HepG2 (cell line): ENCODE results near the gene DISP2. TPM values are rescaled to one million over a fixed set of nuclear protein-coding genes. Genes with fewer than 3 reads are reported as not detected.
A peak's percentile ranks its signal among the peaks of the same experiment; 100 is the strongest.

Experiments used
- ERF ChIP-seq: IDR thresholded peaks from 2 replicates; pipeline ENCODE4 v1.6.1; 2018; ENCODE audit warnings: missing biosample characterization, missing genetic modification reagents
- FOXK1 ChIP-seq: sonication (generic); formaldehyde crosslinking; IDR thresholded peaks from 2 replicates; pipeline ENCODE4 v1.4.0; 2020; ENCODE audit warnings: low read depth, missing genetic modification reagents, borderline replicate concordance
- GABPB1 ChIP-seq: IDR thresholded peaks from 2 replicates; pipeline ENCODE4 v1.6.1; 2016; ENCODE audit warnings: mild to moderate bottlenecking, missing genetic modification reagents, moderate library complexity, missing compliant biosample characterization
- MZF1 ChIP-seq: sonication (generic); formaldehyde crosslinking; IDR thresholded peaks from 2 replicates; pipeline ENCODE4 v1.8.1; 2023; ENCODE audit warnings: mild to moderate bottlenecking, missing genetic modification reagents, borderline replicate concordance
- NCOR1 ChIP-seq: fragments of 200-600 bp; sonication (generic); IDR thresholded peaks from 2 replicates; pipeline ENCODE4 v1.7.0; 2017; ENCODE audit warnings: antibody characterized with exemption, low read length, borderline replicate concordance
- NRL ChIP-seq: sonication (generic); formaldehyde crosslinking; IDR thresholded peaks from 2 replicates; pipeline ENCODE4 v1.5.0; 2020; ENCODE audit warnings: missing genetic modification reagents, mild to moderate bottlenecking, moderate library complexity, borderline replicate concordance
- SOX6 ChIP-seq, 2 experiments: fragments of 450-650 bp in 1 of 2; sonication (generic) in 1 of 2; formaldehyde crosslinking in 1 of 2; IDR thresholded peaks; 2 replicates each; pipeline versions ENCODE4 v1.4.0 to v1.6.1; 2017 to 2020; ENCODE audit warnings: antibody characterized with exemption in 1 of 2, mild to moderate bottlenecking in 1 of 2, missing genetic modification reagents in 1 of 2
- SP4 ChIP-seq: sonication (generic); formaldehyde crosslinking; IDR thresholded peaks from 2 replicates; pipeline ENCODE4 v1.8.1; 2023; ENCODE audit warnings: mild to moderate bottlenecking, missing genetic modification reagents
- TCF7 ChIP-seq: sonication (generic); IDR thresholded peaks from 2 replicates; pipeline ENCODE4 v1.6.1; 2016; ENCODE audit warnings: antibody characterized with exemption, low read depth
- ZMAT5 ChIP-seq: sonication (generic); formaldehyde crosslinking; IDR thresholded peaks from 2 replicates; pipeline ENCODE4 v1.5.0; 2020; ENCODE audit warnings: mild to moderate bottlenecking, low read depth, missing genetic modification reagents, borderline replicate concordance
- ZNF263 ChIP-seq: sonication (generic); formaldehyde crosslinking; IDR thresholded peaks from 2 replicates; pipeline ENCODE4 v1.4.0; 2020; ENCODE audit warnings: missing genetic modification reagents
- ZNF547 ChIP-seq: sonication (generic); formaldehyde crosslinking; IDR thresholded peaks from 2 replicates; pipeline ENCODE4 v1.5.1; 2020; ENCODE audit warnings: mild to moderate bottlenecking, missing genetic modification reagents
- ZNF572 ChIP-seq: sonication (generic); formaldehyde crosslinking; IDR thresholded peaks from 2 replicates; pipeline ENCODE4 v1.5.1; 2020; ENCODE audit warnings: mild to moderate bottlenecking, missing genetic modification reagents
- ZNF850 ChIP-seq: sonication (generic); formaldehyde crosslinking; conservative IDR thresholded peaks from 2 replicates; pipeline ENCODE4 v1.9.0; 2021; ENCODE audit warnings: mild to moderate bottlenecking, missing genetic modification reagents
- polyA plus RNA-seq, 8 experiments: library from polyadenylated mRNA; depleted of rRNA in 3 of 8; stranded (reverse) in 7 of 8; unstranded in 1 of 8; fragments of >200 nt; fragmentation: Illumina TruSeq in 4 of 8; extraction: Trizol in 4 of 8; gene quantifications; 2 replicates each; pipeline versions ENCODE4 v1.2.1 to v1.2.3, GENCODE V29; 2011 to 2016; ENCODE audit warnings: low read depth in 4 of 8, missing spikeins in 1 of 8, mixed read lengths in 1 of 8; ENCODE audit not compliant: insufficient read depth in 1 of 8
- total RNA-seq, 5 experiments: library from RNA; depleted of rRNA; stranded (reverse); fragments of >200 nt; fragmentation: Illumina TruSeq; extraction: Trizol; gene quantifications; 2 replicates each; pipeline ENCODE4 v1.2.3, GENCODE V29; 2016; ENCODE audit warnings: low read depth in 1 of 5
- TF ChIP-seq, protein P1 (sequence below), 2 experiments: sonication (generic) in 1 of 2; formaldehyde crosslinking in 1 of 2; IDR thresholded peaks; 2 replicates each; pipeline versions ENCODE4 v1.4.0 to v1.6.1; 2016 to 2020; ENCODE audit warnings: borderline replicate concordance in 1 of 2, low read depth in 1 of 2, mild to moderate bottlenecking in 1 of 2, missing genetic modification reagents in 1 of 2
- TF ChIP-seq, protein P2 (sequence below): sonication (generic); formaldehyde crosslinking; IDR thresholded peaks from 2 replicates; pipeline ENCODE4 v1.5.0; 2020; ENCODE audit warnings: mild to moderate bottlenecking, missing genetic modification reagents
- TF ChIP-seq, protein P3 (sequence below): sonication (generic); formaldehyde crosslinking; IDR thresholded peaks from 2 replicates; pipeline ENCODE4 v1.5.0; 2020; ENCODE audit warnings: missing genetic modification reagents

Gene DISP2
- total and polyA plus RNA-seq, 2 of the 13 experiments (the other 11 are each of a cell fraction or from before 2014, with no cell fraction given): 0.09 to 0.32 TPM

- TF ChIP-seq, protein P1, sequence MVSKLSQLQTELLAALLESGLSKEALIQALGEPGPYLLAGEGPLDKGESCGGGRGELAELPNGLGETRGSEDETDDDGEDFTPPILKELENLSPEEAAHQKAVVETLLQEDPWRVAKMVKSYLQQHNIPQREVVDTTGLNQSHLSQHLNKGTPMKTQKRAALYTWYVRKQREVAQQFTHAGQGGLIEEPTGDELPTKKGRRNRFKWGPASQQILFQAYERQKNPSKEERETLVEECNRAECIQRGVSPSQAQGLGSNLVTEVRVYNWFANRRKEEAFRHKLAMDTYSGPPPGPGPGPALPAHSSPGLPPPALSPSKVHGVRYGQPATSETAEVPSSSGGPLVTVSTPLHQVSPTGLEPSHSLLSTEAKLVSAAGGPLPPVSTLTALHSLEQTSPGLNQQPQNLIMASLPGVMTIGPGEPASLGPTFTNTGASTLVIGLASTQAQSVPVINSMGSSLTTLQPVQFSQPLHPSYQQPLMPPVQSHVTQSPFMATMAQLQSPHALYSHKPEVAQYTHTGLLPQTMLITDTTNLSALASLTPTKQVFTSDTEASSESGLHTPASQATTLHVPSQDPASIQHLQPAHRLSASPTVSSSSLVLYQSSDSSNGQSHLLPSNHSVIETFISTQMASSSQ (IDR thresholded peaks at IDR 0.05; ENCODE audit: low read depth): no peak
- TF ChIP-seq, protein P1 (CRISPR knock-in tag; IDR thresholded peaks at IDR 0.05; ENCODE audit: borderline replicate concordance): peak; percentile 70; the same call in 1 of the 2 replicates
- TF ChIP-seq FOXK1 (peak; percentile 32; the same call in 1 of the 2 replicates), ZMAT5 (CRISPR knock-in tag) (no peak), ZNF572 (CRISPR knock-in tag) (no peak), ZNF547 (CRISPR knock-in tag) (peak; percentile 96), ERF (CRISPR knock-in tag) (peak; percentile 96), SP4 (peak; percentile 58; the same call in 1 of the 2 replicates), MZF1 (no peak), ZNF850 (no peak), NCOR1 (no peak), GABPB1 (CRISPR knock-in tag) (peak; percentile 90), NRL (peak; percentile 95), ZNF263 (peak; percentile 76), TCF7 (no peak), SOX6 (IDR thresholded peaks at IDR 0.05) (no peak), SOX6 (CRISPR knock-in tag; IDR thresholded peaks at IDR 0.05) (peak; percentile 51; the same call in 1 of the 2 replicates)
- TF ChIP-seq, protein P2, sequence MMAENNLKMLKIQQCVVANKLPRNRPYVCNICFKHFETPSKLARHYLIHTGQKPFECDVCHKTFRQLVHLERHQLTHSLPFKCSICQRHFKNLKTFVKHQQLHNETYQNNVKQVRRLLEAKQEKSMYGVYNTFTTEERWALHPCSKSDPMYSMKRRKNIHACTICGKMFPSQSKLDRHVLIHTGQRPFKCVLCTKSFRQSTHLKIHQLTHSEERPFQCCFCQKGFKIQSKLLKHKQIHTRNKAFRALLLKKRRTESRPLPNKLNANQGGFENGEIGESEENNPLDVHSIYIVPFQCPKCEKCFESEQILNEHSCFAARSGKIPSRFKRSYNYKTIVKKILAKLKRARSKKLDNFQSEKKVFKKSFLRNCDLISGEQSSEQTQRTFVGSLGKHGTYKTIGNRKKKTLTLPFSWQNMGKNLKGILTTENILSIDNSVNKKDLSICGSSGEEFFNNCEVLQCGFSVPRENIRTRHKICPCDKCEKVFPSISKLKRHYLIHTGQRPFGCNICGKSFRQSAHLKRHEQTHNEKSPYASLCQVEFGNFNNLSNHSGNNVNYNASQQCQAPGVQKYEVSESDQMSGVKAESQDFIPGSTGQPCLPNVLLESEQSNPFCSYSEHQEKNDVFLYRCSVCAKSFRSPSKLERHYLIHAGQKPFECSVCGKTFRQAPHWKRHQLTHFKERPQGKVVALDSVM (CRISPR knock-in tag): peak; percentile 43; the same call in 1 of the 2 replicates
- TF ChIP-seq, protein P3, sequence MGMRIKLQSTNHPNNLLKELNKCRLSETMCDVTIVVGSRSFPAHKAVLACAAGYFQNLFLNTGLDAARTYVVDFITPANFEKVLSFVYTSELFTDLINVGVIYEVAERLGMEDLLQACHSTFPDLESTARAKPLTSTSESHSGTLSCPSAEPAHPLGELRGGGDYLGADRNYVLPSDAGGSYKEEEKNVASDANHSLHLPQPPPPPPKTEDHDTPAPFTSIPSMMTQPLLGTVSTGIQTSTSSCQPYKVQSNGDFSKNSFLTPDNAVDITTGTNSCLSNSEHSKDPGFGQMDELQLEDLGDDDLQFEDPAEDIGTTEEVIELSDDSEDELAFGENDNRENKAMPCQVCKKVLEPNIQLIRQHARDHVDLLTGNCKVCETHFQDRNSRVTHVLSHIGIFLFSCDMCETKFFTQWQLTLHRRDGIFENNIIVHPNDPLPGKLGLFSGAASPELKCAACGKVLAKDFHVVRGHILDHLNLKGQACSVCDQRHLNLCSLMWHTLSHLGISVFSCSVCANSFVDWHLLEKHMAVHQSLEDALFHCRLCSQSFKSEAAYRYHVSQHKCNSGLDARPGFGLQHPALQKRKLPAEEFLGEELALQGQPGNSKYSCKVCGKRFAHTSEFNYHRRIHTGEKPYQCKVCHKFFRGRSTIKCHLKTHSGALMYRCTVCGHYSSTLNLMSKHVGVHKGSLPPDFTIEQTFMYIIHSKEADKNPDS (CRISPR knock-in tag): no peak
Observed at GRCh38 chr15:40367686-40368611, 9.9 kb downstream of the DISP2 start (continued).
